GM12878 (cell line): ENCODE measurements around the gene ZNF174. TPM values are rescaled to one million over a fixed set of nuclear protein-coding genes. Genes with fewer than 3 reads are reported as not detected.

ENCODE experiments used
- ZNF207 ChIP-seq: fragments of 450-650 bp; IDR thresholded peaks from 2 replicates; pipeline ENCODE4 v1.6.1; 2014; ENCODE audit warnings: antibody characterized with exemption, mild to moderate bottlenecking, borderline replicate concordance
- polyA plus RNA-seq, 11 experiments: library from polyadenylated mRNA; depleted of rRNA in 4 of 11; unstranded in 6 of 11; stranded (reverse) in 5 of 11; fragments of >200 nt; fragmentation: Nextera tagmentation in 4 of 11; fragmentation: Illumina TruSeq in 1 of 11; extraction: Ambion mirVana in 4 of 11; extraction: Trizol in 1 of 11; gene quantifications; 1 replicate in 1 of 11; 2 replicates in 10 of 11; pipeline versions ENCODE4 v1.2.1 to v1.2.3, GENCODE V29; 2011 to 2016; ENCODE audit warnings: inconsistent platforms in 2 of 11, missing spikeins in 2 of 11, low read depth in 1 of 11
- total RNA-seq, 4 experiments: library from RNA; depleted of rRNA in 3 of 4; stranded (reverse); fragments of >200 nt in 3 of 4; fragmentation: Illumina TruSeq in 1 of 4; extraction: Trizol in 1 of 4; gene quantifications; 2 replicates each; pipeline versions ENCODE4 v1.2.1 to v1.2.3, GENCODE V29; 2013 to 2021

ZNF174 gene
- total and polyA plus RNA-seq, 10 of the 15 experiments (the other 5 are each of a cell fraction or from before 2014, with no cell fraction given) = 3.0 to 14.3 (median 10.1) TPM

- TF ChIP-seq ZNF207 = peak; percentile 31; the same call in 1 of the 2 replicates
Observed at GRCh38 chr16:3458852-3459361, 57.9 kb downstream of the ZNF174 start (continued).

Other genes starting within 250 kb of the ZNF174 start
Only the 7 nearest of the 14 such genes appear.
- 2.5 and 2.8 TPM in 2 replicates for gene TIGD7, start 95.8 kb upstream of the ZNF174 start, total RNA-seq (2014; rRNA removed)
- gene TIGD7, start 95.8 kb upstream of the ZNF174 start, total RNA-seq (2014; rRNA removed; fragmentation: Illumina TruSeq; extraction: Trizol) = 2.5 and 3.1 TPM in 2 replicates
- 1.9 and 2.0 TPM in 2 replicates for gene TIGD7, start 95.8 kb upstream of the ZNF174 start, total RNA-seq (2021)
- gene TIGD7, start 95.8 kb upstream of the ZNF174 start, polyA plus RNA-seq (2011; rRNA removed) = 3.8 and 5.3 TPM in 2 replicates
- 3.6 and 4.3 TPM in 2 replicates for gene TIGD7, start 95.8 kb upstream of the ZNF174 start, polyA plus RNA-seq (2014; fragmentation: Illumina TruSeq; extraction: Trizol)
- under 1 TPM; 0.37 to 0.77 TPM for gene TIGD7, start 95.8 kb upstream of the ZNF174 start, polyA plus RNA-seq (2014; fragmentation: Nextera tagmentation; extraction: Ambion mirVana)
- gene TIGD7, start 95.8 kb upstream of the ZNF174 start, polyA plus RNA-seq (2014; rRNA removed) = 2.0 and 3.0 TPM in 2 replicates
- gene TIGD7, start 95.8 kb upstream of the ZNF174 start, polyA plus RNA-seq (2016; fragmentation: Nextera tagmentation; extraction: Ambion mirVana) = 1 to 10 TPM; 3.0 to 3.4 TPM
- gene ZNF75A, start 95.7 kb upstream of the ZNF174 start, total RNA-seq (2014; rRNA removed) = 14.0 and 17.7 TPM in 2 replicates
- 21.2 and 21.7 TPM in 2 replicates for gene ZNF75A, start 95.7 kb upstream of the ZNF174 start, total RNA-seq (2014; rRNA removed; fragmentation: Illumina TruSeq; extraction: Trizol)
- gene ZNF75A, start 95.7 kb upstream of the ZNF174 start, total RNA-seq (2021) = 13.7 and 15.7 TPM in 2 replicates
- gene ZNF75A, start 95.7 kb upstream of the ZNF174 start, polyA plus RNA-seq (2011; rRNA removed) = 14.3 and 19.3 TPM in 2 replicates
- gene ZNF75A, start 95.7 kb upstream of the ZNF174 start, polyA plus RNA-seq (2014; fragmentation: Illumina TruSeq; extraction: Trizol) = 20.1 and 27.9 TPM in 2 replicates
- gene ZNF75A, start 95.7 kb upstream of the ZNF174 start, polyA plus RNA-seq (2014; fragmentation: Nextera tagmentation; extraction: Ambion mirVana) = 1 to 10 TPM; 7.4 to 8.7 TPM
- 15.8 and 19.1 TPM in 2 replicates for gene ZNF75A, start 95.7 kb upstream of the ZNF174 start, polyA plus RNA-seq (2014; rRNA removed)
- 10 to 100 TPM; 16.5 to 18.7 TPM for gene ZNF75A, start 95.7 kb upstream of the ZNF174 start, polyA plus RNA-seq (2016; fragmentation: Nextera tagmentation; extraction: Ambion mirVana)
- not detected in 2 replicates for gene OR2C1, start 45.3 kb upstream of the ZNF174 start, total RNA-seq (2014; rRNA removed)
- not detected in 2 replicates for gene OR2C1, start 45.3 kb upstream of the ZNF174 start, total RNA-seq (2014; rRNA removed; fragmentation: Illumina TruSeq; extraction: Trizol)
- 0.21 TPM in 1 of 2 replicates, not detected in the other for gene OR2C1, start 45.3 kb upstream of the ZNF174 start, total RNA-seq (2021)
- 0.05 and 0.16 TPM in 2 replicates for gene OR2C1, start 45.3 kb upstream of the ZNF174 start, polyA plus RNA-seq (2011; rRNA removed)
- gene OR2C1, start 45.3 kb upstream of the ZNF174 start, polyA plus RNA-seq (2014; fragmentation: Illumina TruSeq; extraction: Trizol) = 0.06 TPM in 1 of 2 replicates, not detected in the other
- gene OR2C1, start 45.3 kb upstream of the ZNF174 start, polyA plus RNA-seq (2014; fragmentation: Nextera tagmentation; extraction: Ambion mirVana) = under 1 TPM in 1 of 2 experiments, not detected in 1; 0.21 TPM
- not detected in 2 replicates for gene OR2C1, start 45.3 kb upstream of the ZNF174 start, polyA plus RNA-seq (2014; rRNA removed)
- under 1 TPM in 1 of 2 experiments, not detected in 1; 0.14 TPM for gene OR2C1, start 45.3 kb upstream of the ZNF174 start, polyA plus RNA-seq (2016; fragmentation: Nextera tagmentation; extraction: Ambion mirVana)
- gene ZSCAN32, start 211 bp upstream of the ZNF174 start, total RNA-seq (2014; rRNA removed) = 18.0 and 18.1 TPM in 2 replicates
- 14.6 and 15.8 TPM in 2 replicates for gene ZSCAN32, start 211 bp upstream of the ZNF174 start, total RNA-seq (2014; rRNA removed; fragmentation: Illumina TruSeq; extraction: Trizol)
- gene ZSCAN32, start 211 bp upstream of the ZNF174 start, total RNA-seq (2021) = 13.8 and 15.6 TPM in 2 replicates
- 23.8 and 25.0 TPM in 2 replicates for gene ZSCAN32, start 211 bp upstream of the ZNF174 start, polyA plus RNA-seq (2011; rRNA removed)
- gene ZSCAN32, start 211 bp upstream of the ZNF174 start, polyA plus RNA-seq (2014; fragmentation: Illumina TruSeq; extraction: Trizol) = 20.9 and 22.8 TPM in 2 replicates
- 10 to 100 TPM; 12.8 to 15.2 TPM for gene ZSCAN32, start 211 bp upstream of the ZNF174 start, polyA plus RNA-seq (2014; fragmentation: Nextera tagmentation; extraction: Ambion mirVana)
- gene ZSCAN32, start 211 bp upstream of the ZNF174 start, polyA plus RNA-seq (2014; rRNA removed) = 16.2 and 17.4 TPM in 2 replicates
- gene ZSCAN32, start 211 bp upstream of the ZNF174 start, polyA plus RNA-seq (2016; fragmentation: Nextera tagmentation; extraction: Ambion mirVana) = 1 to 10 TPM; 9.6 to 9.9 TPM
- gene ZNF597, start 42.3 kb downstream of the ZNF174 start, total RNA-seq (2014; rRNA removed) = 2.4 TPM in 2 replicates
- gene ZNF597, start 42.3 kb downstream of the ZNF174 start, total RNA-seq (2014; rRNA removed; fragmentation: Illumina TruSeq; extraction: Trizol) = 2.8 TPM in 2 replicates
- 1.9 and 2.0 TPM in 2 replicates for gene ZNF597, start 42.3 kb downstream of the ZNF174 start, total RNA-seq (2021)
- 2.7 and 3.1 TPM in 2 replicates for gene ZNF597, start 42.3 kb downstream of the ZNF174 start, polyA plus RNA-seq (2011; rRNA removed)
- gene ZNF597, start 42.3 kb downstream of the ZNF174 start, polyA plus RNA-seq (2014; fragmentation: Illumina TruSeq; extraction: Trizol) = 2.0 and 2.8 TPM in 2 replicates
- gene ZNF597, start 42.3 kb downstream of the ZNF174 start, polyA plus RNA-seq (2014; fragmentation: Nextera tagmentation; extraction: Ambion mirVana) = under 1 TPM; 0.80 to 0.85 TPM
- gene ZNF597, start 42.3 kb downstream of the ZNF174 start, polyA plus RNA-seq (2014; rRNA removed) = 1.2 and 1.5 TPM in 2 replicates
- 1 to 10 TPM; 1.3 to 2.8 TPM for gene ZNF597, start 42.3 kb downstream of the ZNF174 start, polyA plus RNA-seq (2016; fragmentation: Nextera tagmentation; extraction: Ambion mirVana)
- gene NAA60, start 42.5 kb downstream of the ZNF174 start, total RNA-seq (2014; rRNA removed) = 17.6 and 19.3 TPM in 2 replicates
- gene NAA60, start 42.5 kb downstream of the ZNF174 start, total RNA-seq (2014; rRNA removed; fragmentation: Illumina TruSeq; extraction: Trizol) = 10.9 and 15.6 TPM in 2 replicates
- gene NAA60, start 42.5 kb downstream of the ZNF174 start, total RNA-seq (2021) = 38.6 and 39.7 TPM in 2 replicates
- 24.3 and 30.8 TPM in 2 replicates for gene NAA60, start 42.5 kb downstream of the ZNF174 start, polyA plus RNA-seq (2011; rRNA removed)
- gene NAA60, start 42.5 kb downstream of the ZNF174 start, polyA plus RNA-seq (2014; fragmentation: Illumina TruSeq; extraction: Trizol) = 42.5 and 54.7 TPM in 2 replicates
- 1 to 10 TPM; 6.2 to 9.1 TPM for gene NAA60, start 42.5 kb downstream of the ZNF174 start, polyA plus RNA-seq (2014; fragmentation: Nextera tagmentation; extraction: Ambion mirVana)
- gene NAA60, start 42.5 kb downstream of the ZNF174 start, polyA plus RNA-seq (2014; rRNA removed) = 32.2 and 39.1 TPM in 2 replicates
- gene NAA60, start 42.5 kb downstream of the ZNF174 start, polyA plus RNA-seq (2016; fragmentation: Nextera tagmentation; extraction: Ambion mirVana) = 10 to 100 TPM; 38.4 to 43.1 TPM
- not detected in 2 replicates for gene C16orf90, start 94.3 kb downstream of the ZNF174 start, total RNA-seq (2014; rRNA removed)
- gene C16orf90, start 94.3 kb downstream of the ZNF174 start, total RNA-seq (2014; rRNA removed; fragmentation: Illumina TruSeq; extraction: Trizol) = not detected in 2 replicates
- gene C16orf90, start 94.3 kb downstream of the ZNF174 start, total RNA-seq (2021) = not detected in 2 replicates
- not detected in 2 replicates for gene C16orf90, start 94.3 kb downstream of the ZNF174 start, polyA plus RNA-seq (2011; rRNA removed)
- not detected in 2 replicates for gene C16orf90, start 94.3 kb downstream of the ZNF174 start, polyA plus RNA-seq (2014; fragmentation: Illumina TruSeq; extraction: Trizol)
- gene C16orf90, start 94.3 kb downstream of the ZNF174 start, polyA plus RNA-seq (2014; fragmentation: Nextera tagmentation; extraction: Ambion mirVana) = not detected
- gene C16orf90, start 94.3 kb downstream of the ZNF174 start, polyA plus RNA-seq (2014; rRNA removed) = not detected in 2 replicates
- gene C16orf90, start 94.3 kb downstream of the ZNF174 start, polyA plus RNA-seq (2016; fragmentation: Nextera tagmentation; extraction: Ambion mirVana) = not detected